D721Med (cell line): Measurements from ENCODE around the gene LSM3.
"Not testable (repeated sequence)": the region's sequence is repeated elsewhere in the genome, so short reads cannot be mapped to it uniquely, and the experiment has no call there.

Source experiments
- DNase-seq: peaks from one replicate; pipeline ENCODE4 v3.0.0; 2011; ENCODE audit warnings: low spot score; ENCODE audit not compliant: insufficient read length
- FAIRE-seq: peaks from 2 replicates; lab custom pipeline; 2011; peaks lifted over from hg19 to GRCh38; lab: Jason Lieb, UNC
- CTCF ChIP-seq: IDR thresholded peaks from 2 replicates; pipeline ENCODE4 v1.5.1; 2012; ENCODE audit warnings: mild to moderate bottlenecking, control low read depth; ENCODE audit not compliant: insufficient read depth; ENCODE audit errors: missing control alignments

The LSM3 gene

GRCh38 chr3:14222900-14223594 is 44.4 kb downstream of the LSM3 start:
- no peak for TF ChIP-seq CTCF
- FAIRE-seq, result no peak
- DNase-seq, result no peak

- DNase-seq (no peak), FAIRE-seq (no peak)
- TF ChIP-seq CTCF, result no peak
Observed at GRCh38 chr3:14223595-14223994, 45.0 kb downstream of the LSM3 start.

DNA sequence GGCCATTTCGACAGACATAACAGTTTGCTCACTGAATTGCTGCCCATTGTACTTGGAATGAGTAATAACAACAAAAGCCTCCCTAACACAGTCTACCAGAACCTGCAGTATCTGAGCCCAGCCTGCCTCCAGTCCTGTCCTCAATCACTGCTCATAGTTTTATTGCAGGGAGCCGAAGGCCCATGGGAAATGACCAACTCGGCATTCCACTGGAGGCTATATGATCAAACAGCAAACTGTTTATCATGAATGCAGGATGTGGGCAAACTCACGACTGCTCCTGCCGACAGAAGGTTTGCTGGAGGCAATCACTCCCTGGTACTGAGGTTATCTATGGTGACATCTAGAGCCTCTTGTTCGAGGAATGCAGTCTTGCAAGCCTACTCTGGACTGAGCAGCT is 46.3 kb downstream of the LSM3 start:
- FAIRE-seq, result no peak
- TF ChIP-seq CTCF, result no peak
- DNase-seq, result no peak

DNA sequence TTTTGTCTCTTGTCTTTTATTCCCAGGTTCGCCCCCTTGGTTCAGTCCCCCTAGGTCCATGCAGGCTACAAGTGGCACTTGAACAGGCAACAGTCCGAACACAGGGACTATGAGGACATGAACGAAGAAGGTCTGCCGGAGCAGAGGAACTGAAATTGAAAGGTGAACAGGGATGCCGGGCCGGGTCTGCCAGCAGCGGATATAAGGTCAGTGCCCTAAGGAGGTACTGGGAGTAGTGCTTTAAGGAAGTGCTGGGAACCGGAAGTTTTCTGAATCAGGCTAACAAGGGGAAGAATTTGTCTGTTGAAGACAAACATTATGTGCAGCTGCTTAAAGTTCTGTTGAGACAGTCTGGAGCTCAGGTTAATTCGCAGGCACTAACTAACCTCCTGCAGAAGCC is 46.8 kb downstream of the LSM3 start:
- DNase-seq (no peak), FAIRE-seq (no peak)
- no peak for TF ChIP-seq CTCF

DNA sequence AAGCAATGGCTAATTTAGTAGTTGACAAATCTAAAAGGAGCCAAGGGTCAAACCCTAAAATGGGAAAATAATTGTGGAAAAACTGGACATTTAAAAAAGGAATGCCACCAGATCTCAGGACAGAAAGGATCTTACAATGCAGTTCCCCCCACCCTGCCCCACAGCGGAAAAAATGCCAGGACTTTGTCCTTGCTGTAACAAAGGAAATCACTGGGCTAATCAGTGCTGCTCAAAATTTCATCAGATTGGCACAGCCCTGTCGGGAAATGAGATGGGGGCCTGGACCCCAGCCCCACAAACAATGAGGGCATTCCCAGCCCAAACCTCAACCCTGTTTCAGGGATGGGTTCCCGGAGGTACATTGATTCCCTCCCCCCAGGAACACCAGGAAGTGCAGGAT is 47.7 kb downstream of the LSM3 start:
- not testable (repeated sequence) for FAIRE-seq, DNase-seq

GRCh38 chr3:14227856-14228255 is 49.2 kb downstream of the LSM3 start:
- DNase-seq (no peak), FAIRE-seq (no peak)
- no peak for TF ChIP-seq CTCF

DNA sequence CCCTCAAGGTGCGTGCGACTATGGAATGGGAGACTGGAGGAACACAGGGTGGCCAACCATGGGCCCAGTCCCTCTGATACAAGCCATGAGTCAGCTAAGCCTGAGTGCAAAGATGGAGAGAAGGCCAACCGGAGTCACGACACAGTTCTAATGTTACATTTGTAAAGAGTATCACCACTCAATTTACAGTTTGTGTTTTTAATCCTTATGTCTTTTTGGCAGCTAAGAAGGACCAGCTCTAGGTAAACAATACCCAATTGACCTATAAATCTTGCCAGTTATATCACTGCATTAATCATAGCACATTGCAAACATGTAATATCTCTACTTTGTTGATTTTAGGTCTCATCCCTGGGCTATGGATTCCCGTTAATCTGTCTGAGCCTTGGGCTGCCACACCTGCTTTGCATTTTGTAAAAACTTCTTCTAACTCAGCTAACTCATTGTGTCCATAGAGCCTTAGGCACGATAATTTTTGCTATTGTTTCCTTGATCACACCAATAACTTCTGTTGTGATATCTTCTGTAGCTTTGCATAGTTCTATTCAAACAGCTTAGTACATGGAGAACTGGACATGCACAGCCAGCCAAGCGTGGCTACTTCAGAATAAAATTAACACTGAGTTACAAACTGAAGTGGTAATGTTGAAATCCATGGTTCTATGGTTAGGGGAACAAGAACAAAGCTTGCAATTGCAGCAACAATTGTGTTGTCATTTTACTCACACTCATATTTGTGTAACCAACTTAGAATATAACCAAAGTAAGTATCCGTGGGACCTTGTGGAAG is 50.3 kb downstream of the LSM3 start:
- no peak for TF ChIP-seq CTCF
- DNase-seq (no peak), FAIRE-seq (no peak)

- not testable (repeated sequence) for DNase-seq, FAIRE-seq
Observed at GRCh38 chr3:14229695-14230094, 51.1 kb downstream of the LSM3 start.
